Middle frontal gyrus (tissue), 1 donor: ENCODE data around the gene SUGP2.
"Not testable (repeated sequence)": the region's sequence is repeated elsewhere in the genome, so short reads cannot be mapped to it uniquely, and the experiment has no call there.

Experiments used
- DNase-seq: peaks from one replicate; pipeline ENCODE4 v3.0.0-alpha.2; 2015; ENCODE audit warnings: low spot score; ENCODE audit errors: extremely low spot score

Gene SUGP2

GRCh38 chr19:18955042-18955441, 78.3 kb downstream of the SUGP2 start:
- DNase-seq, result no peak

- no peak for DNase-seq
These were observed 79.2 kb downstream of the SUGP2 start for GRCh38 chr19:18954094-18954493.

GRCh38 chr19:18952364-18953003, 80.8 kb downstream of the SUGP2 start:
- not testable (repeated sequence) for DNase-seq

GRCh38 chr19:18951721-18952281, 81.5 kb downstream of the SUGP2 start:
- DNase-seq, result no peak

GRCh38 chr19:18949858-18950257, 83.5 kb downstream of the SUGP2 start:
- DNase-seq, result no peak

- no peak for DNase-seq
These were observed 84.4 kb downstream of the SUGP2 start for GRCh38 chr19:18948976-18949356.

GRCh38 chr19:18948075-18948975, 85.0 kb downstream of the SUGP2 start:
- no peak for DNase-seq

- no peak for DNase-seq
These were observed 86.4 kb downstream of the SUGP2 start for GRCh38 chr19:18946918-18947317.

- DNase-seq, result no peak
These were observed 87.0 kb downstream of the SUGP2 start for GRCh38 chr19:18946335-18946734.

GRCh38 chr19:18945297-18945696, 88.0 kb downstream of the SUGP2 start:
- DNase-seq, result no peak

GRCh38 chr19:18943465-18943864, 89.9 kb downstream of the SUGP2 start:
- DNase-seq, result no peak

- DNase-seq, result no peak
These were observed 90.6 kb downstream of the SUGP2 start for GRCh38 chr19:18942692-18943091.

- no peak for DNase-seq
These were observed 91.5 kb downstream of the SUGP2 start for GRCh38 chr19:18941628-18942354.
